Measurements from ENCODE around the gene CYSRT1. TPM values are rescaled to one million over a fixed set of nuclear protein-coding genes. Genes with fewer than 3 reads are reported as not detected.
"Not testable (repeated sequence)": the region's sequence is repeated elsewhere in the genome, so short reads cannot be mapped to it uniquely, and the experiment has no call there.

Gene CYSRT1
- total RNA-seq, 1 donor from 2014 or later, result not detected

DNA sequence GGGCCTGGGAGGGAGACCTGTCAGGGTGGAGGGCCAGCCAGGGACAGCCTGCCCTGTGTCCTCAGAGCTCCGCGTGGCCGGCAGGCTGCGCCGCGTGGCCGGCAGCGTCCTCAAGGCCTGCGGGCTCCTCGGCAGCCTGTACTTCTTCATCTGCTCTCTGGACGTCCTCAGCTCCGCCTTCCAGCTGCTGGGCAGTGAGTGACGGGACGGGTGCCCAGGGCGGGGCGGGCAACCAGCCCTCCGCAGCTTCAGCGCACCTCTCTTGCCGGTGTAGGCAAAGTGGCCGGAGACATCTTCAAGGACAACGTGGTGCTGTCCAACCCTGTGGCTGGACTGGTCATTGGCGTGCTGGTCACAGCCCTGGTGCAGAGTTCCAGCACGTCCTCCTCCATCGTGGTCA is 7.5 kb downstream of the CYSRT1 start:
- intact Hi-C loops (cut with DNase I), result no loop called here
- DNase-seq (ENCODE audit: low spot score), result no peak

DNA sequence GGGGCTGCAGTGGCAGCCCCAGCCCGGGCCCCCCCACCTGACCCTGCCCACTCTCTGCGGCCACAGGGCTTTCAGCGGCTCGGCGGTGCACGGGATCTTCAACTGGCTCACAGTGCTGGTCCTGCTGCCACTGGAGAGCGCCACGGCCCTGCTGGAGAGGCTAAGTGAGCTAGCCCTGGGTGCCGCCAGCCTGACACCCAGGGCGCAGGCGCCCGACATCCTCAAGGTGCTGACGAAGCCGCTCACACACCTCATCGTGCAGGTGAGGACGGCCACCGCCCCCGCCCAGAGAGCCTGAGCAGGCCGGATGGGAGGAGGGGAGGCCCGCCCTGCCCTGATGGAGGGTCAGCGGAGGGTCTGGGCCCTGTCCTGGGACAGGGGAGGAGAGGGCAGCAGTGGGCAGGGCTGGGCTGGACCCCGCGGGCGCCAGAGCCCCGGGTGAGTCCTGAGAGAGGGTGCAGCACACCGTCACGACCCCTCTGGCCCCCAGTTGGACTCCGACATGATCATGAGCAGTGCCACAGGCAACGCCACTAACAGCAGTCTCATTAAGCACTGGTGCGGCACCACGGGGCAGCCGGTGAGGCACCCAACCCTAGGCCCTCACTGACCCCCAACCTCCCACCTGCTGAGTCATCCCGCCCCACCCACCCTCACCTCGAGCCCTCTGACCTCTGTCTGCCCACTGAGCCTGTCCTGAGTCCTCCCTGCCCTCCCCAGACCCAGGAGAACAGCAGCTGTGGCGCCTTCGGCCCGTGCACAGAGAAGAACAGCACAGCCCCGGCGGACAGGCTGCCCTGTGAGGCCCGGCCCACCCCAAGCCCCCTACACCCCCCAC is 8.4 kb downstream of the CYSRT1 start:
- DNase-seq (ENCODE audit: low spot score), result no peak
- intact Hi-C loops (cut with DNase I), result no loop called here

DNA sequence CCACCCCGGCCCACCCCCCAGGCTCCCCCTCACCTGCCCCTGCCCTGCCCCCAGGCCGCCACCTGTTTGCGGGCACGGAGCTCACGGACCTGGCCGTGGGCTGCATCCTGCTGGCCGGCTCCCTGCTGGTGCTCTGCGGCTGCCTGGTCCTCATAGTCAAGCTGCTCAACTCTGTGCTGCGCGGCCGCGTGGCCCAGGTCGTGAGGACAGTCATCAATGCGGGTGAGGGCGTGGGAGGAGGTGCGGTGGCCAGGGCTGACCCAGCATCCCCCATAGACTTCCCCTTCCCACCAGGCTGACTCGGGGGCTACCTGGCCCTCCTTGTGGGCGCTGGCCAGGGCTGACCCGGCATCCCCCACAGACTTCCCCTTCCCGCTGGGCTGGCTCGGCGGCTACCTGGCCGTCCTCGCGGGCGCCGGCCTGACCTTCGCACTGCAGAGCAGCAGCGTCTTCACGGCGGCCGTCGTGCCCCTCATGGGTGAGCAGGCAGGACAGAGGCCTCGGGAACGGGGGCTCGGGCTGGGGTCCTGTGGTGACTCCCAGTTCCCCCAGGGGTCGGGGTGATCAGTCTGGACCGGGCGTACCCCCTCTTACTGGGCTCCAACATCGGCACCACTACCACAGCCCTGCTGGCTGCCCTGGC is 9.2 kb downstream of the CYSRT1 start:
- DNase-seq (ENCODE audit: low spot score), result no peak
- intact Hi-C loops (cut with DNase I), result no loop called here

DNA sequence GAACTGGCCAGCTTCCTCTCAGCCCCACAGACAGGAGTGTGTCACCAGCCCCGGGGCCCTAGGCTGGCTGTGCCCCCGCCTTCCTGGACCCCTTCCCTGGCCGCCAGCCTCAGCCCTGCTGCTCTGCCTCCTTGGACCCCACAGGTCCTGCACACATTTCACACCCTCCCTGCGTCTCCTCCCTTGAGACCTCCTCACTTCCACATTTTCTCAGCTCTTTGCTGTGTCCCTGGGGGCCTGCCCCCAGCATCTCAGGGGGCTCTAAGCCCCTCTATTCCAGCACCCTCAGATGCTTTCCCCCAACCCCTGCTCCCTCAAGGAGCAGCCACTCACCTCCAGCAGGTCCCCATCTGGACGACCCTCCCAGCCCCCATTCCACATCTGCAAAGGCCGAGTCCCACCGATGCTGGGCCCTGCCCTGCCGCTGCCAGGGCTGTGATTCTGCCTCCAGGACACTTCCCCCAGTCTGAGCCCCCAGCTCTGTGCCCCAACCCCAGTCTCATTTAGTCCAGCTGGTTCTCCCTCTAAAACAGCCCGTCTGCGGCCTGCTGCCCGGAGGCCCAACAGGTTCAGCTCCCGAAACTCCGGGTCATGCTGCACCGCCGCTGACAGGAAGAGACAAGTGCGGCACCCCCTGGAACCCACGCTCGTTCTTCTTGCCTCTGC is 9.9 kb downstream of the CYSRT1 start:
- no peak for DNase-seq (ENCODE audit: low spot score)
- intact Hi-C loops (cut with DNase I), result no loop called here

DNA sequence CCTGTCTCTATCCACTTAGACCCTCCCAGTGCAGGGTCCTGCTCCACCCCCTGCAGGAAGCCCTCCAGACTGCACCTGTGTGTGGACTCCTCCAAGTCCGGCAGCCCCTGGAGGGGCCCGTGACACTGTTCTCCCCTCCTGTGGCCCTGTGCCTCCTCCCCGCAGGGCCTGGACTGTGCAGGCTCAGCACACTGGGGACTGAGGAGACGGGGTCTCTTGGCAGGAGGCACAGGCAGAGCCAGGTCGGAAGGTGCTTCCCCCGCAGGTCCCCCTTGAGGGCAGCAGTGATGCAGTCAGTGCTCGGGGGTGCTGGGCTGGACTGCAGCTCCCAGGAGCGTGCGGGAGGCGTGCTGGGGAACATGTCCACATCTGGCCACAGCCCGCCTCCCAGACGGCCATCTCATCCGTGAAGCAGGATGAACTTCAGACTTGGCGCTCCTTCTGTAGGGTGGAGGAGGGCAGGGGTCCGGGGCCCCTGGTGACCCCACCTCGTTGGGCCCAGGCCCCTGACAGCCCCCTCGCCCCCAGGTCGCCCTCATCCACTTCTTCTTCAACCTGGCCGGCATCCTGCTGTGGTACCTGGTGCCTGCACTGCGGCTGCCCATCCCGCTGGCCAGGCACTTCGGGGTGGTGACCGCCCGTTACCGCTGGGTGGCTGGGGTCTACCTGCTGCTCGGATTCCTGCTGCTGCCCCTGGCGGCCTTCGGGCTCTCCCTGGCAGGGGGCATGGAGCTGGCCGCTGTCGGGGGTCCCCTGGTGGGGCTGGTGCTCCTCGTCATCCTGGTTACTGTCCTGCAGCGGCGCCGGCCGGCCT is 10.7 kb downstream of the CYSRT1 start:
- intact Hi-C loops (cut with DNase I), result no loop called here
- DNase-seq (ENCODE audit: low spot score), result no peak

DNA sequence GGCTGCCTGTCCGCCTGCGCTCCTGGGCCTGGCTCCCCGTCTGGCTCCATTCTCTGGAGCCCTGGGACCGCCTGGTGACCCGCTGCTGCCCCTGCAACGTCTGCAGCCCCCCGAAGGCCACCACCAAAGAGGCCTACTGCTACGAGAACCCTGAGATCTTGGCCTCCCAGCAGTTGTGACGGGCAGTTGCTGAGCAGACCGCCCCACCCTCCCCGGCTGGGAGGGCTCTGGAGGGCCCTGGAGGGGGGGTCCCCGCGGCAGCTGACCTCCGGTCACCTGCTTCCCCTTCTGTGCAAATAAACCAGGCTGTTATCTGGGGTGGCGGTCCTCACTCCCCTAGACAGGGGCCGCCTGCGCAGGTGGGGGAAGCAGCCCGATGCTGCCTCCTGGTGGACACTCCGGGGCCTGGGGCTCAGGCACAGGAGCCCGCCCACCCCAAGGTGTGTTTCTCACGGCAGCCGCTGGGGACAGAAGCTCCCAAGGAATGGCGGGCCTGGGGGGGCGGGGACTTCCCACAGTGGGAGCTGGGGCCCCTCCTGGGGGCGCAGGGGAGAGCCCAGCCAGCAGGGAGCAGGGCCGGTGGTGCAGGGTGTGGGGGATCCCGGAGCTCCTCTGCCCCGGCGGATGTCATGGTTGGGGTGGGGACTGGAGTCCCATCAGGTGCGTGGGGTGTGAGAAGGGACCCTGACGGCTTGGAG is 11.4 kb downstream of the CYSRT1 start:
- DNase-seq (ENCODE audit: low spot score), result peak; percentile 94
- intact Hi-C loops (cut with DNase I), result no loop called here

DNA sequence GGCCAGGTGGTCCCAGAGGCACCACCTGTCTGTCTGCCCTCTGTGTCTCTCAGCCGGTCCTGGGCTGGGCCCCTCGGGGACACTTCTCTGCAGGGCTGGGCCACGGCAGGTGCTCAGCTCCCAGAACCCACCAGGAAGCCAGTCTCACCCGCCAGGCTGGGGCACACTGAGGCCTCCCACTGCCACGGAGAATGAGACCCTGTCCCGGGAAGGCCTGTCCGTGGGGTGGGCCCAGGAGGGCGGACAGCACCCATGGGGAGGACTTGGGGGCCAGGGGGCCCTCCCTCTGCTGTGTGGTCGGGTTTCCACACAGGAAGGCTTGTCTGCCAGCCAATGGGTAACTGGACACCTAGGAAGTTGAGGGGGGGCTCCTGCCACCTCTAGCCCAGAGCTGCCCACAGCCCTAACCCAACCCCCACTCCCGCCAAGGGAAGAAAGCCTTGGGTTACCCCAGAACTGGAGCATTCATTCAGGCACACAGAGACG is 12.0 kb downstream of the CYSRT1 start:
- DNase-seq (ENCODE audit: low spot score), result no peak
- intact Hi-C loops (cut with DNase I), result no loop called here

DNA sequence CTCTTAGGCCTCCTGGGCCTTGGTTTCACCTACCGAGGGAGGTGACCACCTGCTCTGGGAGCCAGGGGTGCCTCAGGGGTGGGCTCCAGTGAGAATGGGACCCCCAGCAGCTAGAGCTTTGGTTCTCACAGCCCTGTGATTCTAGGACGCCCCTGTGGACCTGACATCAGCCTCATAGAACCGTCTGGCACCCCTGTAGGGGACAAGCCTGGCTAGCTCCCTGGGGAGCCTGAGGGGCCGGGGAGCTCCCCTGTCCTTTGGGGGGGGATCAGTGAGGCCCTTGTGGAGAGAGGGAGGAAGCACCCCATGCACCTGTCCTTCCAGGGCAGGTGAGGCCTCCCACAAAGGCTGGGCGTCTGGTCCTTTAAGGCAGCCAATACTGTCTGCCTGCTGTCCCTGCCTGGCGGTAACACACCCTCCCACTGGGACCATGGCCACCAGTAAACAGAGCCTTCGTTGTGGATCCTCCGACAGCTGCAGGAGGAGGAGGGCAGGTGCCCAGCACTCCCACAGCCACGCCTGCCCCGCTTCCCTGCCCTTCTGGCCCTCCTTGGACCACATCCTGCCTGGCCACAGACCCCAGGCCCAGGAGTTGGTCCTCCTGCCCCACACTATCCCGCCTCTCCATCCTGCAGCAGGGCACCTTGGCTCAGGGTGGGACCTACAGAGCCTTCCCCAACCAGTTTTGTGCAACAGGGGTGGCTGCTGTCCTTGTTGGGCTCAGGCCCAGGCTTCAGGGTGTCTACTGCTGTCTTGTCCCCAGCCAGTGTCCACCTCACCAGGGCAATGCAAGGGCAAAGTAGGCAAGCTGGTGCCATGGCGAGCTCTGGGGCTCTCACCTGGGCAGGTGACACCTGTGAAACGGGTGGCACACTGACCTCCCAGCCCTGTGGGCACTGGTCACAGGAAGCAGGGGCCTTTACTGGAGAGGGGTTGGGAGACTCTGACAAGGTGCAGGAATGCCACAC is 13.1 kb downstream of the CYSRT1 start:
- intact Hi-C loops (cut with DNase I), result loop anchor here (2.0 kb wide), 1 partner anchor 13 kb away; the partner anchor contains the start of gene CYSRT1
- no peak for DNase-seq (ENCODE audit: low spot score)

DNA sequence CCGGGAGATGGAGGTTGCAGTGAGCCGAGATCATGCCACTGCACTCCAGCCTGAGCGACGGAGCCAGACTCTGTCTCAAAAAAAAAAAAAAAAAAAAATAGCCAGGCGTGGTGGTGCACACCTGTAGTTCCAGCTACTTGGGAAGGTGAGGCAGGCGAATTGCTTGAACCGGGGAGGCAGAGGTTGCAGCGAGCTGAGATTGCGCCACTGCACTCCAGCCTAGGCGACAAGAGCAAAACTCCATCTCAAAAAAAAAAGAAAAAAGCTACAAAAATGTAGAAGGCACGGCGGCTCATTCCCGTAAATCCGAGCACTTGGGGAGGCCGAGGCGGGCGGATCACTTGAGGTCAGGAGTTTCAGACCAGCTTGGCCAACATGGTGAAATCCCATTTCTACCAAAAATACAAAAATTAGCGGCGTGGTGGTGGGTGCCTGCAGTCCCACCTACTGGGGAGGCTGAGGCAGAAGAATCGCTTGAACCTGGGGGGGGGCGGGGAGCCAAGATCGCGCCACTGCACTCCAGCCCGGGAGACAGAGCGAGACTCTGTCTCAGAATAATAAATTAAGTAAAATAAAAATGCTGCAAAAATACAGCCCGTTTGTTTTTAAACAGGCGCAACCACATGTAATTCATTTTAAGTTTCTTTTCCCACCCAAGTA is 14.7 kb downstream of the CYSRT1 start:
- intact Hi-C loops (cut with DNase I), result loop anchor here (1.0 to 2.0 kb wide), 3 partner anchors 15 to 169 kb away; partner anchors contain the start of genes CYSRT1 and NELFB
- DNase-seq (ENCODE audit: low spot score), result not testable (repeated sequence)

DNA sequence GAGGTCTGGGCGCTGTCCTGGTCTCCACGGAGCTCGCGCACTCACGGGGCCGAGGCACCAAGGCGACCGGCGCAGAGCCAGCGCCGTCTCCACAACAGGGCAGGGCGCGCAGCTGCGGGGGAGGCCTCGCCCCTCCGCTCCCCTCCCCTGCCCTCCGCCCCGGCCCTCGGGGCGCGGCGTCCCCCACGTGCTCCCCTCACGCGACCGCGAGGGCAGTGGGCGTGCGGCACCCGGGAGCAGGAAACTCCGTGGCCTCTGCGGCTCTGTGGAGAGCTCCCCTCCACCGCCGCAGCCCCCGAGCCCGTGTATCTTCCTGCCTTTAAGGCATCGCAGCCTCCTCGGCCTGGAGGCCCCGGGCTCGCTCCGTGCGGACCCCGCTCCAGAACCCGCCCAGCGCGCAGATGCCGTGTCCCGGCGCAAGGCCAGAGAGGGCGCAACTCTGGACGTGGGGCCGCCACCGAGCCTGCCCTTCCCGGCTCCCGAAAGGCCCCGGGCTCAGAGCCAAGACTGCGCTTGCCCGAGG is 15.4 kb downstream of the CYSRT1 start:
- peak; percentile 87 for DNase-seq (ENCODE audit: low spot score)
- intact Hi-C loops (cut with DNase I), result loop anchor here (1.0 to 2.0 kb wide), 2 partner anchors 14 to 168 kb away; partner anchors contain the start of gene NELFB

DNA sequence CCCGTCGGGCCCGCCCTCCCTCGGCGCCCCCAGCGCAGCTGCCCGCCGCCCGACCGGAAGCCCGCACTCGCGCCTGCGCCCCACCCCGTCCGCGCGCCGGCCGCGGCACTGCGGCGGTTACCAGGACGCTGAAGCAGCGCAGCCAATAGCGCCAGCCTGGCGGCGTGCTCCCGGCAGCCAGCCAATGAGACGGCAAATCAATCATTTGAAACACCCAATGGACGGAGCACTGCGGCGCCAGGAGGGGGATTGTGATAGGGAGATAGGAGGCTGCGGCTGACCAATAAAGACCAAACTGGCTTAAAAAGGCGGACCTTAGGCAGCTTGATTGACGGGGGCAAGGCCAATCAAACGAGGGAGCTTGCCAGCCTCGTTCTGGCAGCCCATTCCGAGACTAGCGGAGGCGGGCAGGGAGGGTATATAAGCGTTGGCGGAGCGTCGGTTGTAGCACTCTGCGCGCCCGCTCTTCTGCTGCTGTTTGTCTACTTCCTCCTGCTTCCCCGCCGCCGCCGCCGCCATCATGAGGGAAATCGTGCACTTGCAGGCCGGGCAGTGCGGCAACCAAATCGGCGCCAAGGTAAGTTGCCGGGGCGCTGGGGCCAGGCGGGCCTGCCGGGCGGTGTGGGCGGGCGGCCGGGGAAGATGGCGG is 16.0 kb downstream of the CYSRT1 start, which contains the start of gene TUBB4B:
Gene TUBB4B, plus strand, starts transcription at position 447 of the 649 bp plus-strand sequence. Its CDS starts 74 bp downstream, at position 521.
- DNase-seq (ENCODE audit: low spot score), result peak; percentile 99
- intact Hi-C loops (cut with DNase I), result loop anchor here (1.0 to 2.0 kb wide), 2 partner anchors 14 to 167 kb away; partner anchors contain the start of gene NELFB

DNA sequence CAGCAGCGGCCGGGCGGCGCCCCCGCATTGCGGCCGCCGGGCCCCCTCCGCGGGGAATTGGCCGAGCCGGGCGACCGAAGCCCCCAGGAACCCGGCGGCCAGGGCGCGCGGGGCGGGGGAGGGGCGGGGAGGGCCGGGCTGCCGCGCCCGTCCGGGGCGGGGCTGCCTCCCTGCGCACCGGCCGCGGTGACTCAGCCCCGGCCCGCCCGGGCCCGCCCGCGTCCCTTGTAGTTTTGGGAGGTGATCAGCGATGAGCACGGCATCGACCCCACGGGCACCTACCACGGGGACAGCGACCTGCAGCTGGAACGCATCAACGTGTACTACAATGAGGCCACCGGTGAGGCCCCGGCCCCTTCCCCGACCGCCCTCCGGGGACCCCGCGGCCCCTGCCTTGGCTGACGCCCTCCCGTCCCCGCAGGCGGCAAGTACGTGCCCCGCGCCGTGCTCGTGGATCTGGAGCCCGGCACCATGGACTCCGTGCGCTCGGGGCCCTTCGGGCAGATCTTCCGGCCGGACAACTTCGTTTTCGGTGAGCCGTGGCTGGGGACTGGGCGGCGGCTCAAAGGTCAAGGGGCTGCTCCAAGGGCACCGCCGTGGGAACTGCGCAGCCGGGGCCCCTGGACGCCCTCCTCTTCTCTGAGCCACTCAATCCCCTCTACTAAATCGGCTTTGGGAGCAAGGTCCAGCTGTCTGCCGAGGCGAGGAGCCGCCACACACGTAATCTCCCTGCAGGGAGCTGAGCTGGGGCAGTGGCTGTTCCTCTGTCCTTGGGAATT is 16.7 kb downstream of the CYSRT1 start:
- intact Hi-C loops (cut with DNase I), result loop anchor here (2.0 kb wide), 1 partner anchor 13 kb away; the partner anchor contains the start of gene NELFB
- peak; percentile 87 for DNase-seq (ENCODE audit: low spot score)

DNA sequence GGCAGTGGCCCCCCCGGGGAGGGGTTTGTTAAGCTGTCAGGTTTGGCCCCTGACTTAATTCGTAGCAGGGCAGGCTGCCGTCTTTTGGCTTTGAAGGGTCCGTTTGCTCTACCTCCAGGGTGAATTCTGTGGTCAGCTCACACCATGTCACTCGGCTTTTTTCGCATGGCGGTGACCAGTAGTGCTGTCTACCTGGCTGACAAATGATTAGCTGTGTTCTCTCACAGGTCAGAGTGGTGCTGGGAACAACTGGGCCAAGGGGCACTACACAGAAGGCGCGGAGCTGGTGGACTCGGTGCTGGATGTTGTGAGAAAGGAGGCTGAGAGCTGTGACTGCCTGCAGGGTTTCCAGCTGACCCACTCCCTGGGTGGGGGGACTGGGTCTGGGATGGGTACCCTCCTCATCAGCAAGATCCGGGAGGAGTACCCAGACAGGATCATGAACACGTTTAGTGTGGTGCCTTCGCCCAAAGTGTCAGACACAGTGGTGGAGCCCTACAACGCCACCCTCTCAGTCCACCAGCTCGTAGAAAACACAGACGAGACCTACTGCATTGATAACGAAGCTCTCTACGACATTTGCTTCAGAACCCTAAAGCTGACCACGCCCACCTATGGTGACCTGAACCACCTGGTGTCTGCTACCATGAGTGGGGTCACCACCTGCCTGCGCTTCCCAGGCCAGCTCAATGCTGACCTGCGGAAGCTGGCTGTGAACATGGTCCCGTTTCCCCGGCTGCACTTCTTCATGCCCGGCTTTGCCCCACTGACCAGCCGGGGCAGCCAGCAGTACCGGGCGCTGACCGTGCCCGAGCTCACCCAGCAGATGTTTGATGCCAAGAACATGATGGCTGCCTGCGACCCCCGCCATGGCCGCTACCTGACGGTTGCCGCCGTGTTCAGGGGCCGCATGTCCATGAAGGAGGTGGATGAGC is 17.6 kb downstream of the CYSRT1 start:
- intact Hi-C loops (cut with DNase I), result no loop called here
- DNase-seq (ENCODE audit: low spot score), result no peak

DNA sequence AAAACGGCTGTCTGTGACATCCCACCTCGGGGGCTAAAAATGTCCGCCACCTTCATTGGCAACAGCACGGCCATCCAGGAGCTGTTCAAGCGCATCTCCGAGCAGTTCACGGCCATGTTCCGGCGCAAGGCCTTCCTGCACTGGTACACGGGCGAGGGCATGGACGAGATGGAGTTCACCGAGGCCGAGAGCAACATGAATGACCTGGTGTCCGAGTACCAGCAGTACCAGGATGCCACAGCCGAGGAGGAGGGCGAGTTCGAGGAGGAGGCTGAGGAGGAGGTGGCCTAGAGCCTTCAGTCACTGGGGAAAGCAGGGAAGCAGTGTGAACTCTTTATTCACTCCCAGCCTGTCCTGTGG is 18.3 kb downstream of the CYSRT1 start:
- intact Hi-C loops (cut with DNase I); DNase-seq (ENCODE audit: low spot score): not testable (repeated sequence)
